A549 treated with Hydrocortisone at 1 μM for 4 hours (cell line): ENCODE results near the gene OR4C3. TPM values are rescaled to one million over a fixed set of nuclear protein-coding genes. Genes with fewer than 3 reads are reported as not detected.

Experiments used
- total RNA-seq: library from RNA; stranded (reverse); fragments of 200-300 nt; extraction: Qiagen RNA extraction; gene quantifications from 5 replicates; pipeline ENCODE4 v1.2.3, GENCODE V29; 2022

Gene OR4C3
- total RNA-seq = not detected in 5 replicates

DNA sequence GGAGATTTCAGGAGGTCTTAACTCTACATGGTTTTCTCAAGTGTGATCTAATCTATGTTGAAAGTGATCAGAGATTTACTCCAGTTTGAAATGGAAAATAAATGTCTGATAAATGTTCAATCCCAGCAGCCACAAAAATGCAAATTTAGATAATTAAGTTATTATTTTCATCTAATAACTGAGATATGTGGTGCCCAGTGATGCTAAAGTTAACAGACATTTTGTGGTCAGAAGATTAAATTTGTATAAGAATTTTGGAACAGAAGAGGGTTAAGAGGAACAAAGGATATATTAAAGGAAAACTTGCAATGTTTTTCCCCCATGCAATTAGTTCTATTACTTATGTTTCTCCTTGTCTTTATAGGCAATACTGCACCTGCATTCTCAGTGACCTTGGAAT is at the start of gene OR4C3:
Gene OR4C3, plus strand, starts transcription at position 301 of the 400 bp plus-strand sequence. CDS start 102 bp downstream, outside the sequence.

GRCh38 chr11:48305923-48306322 is 18.8 kb upstream of the OR4C3 start, which contains the start of gene OR4S1:
TSS of gene OR4S1 (plus strand) at chr11:48306223. CDS start at chr11:48306223, 0 bp downstream.

GRCh38 chr11:48366365-48366764 is 41.6 kb downstream of the OR4C3 start, which contains the start of gene OR4C5:
TSS of gene OR4C5 (minus strand) at chr11:48366465. CDS start at chr11:48366465, 0 bp downstream.

Other genes starting within 250 kb of the OR4C3 start
- not detected in 5 replicates for gene OR4B1, start 108.1 kb upstream of the OR4C3 start, total RNA-seq
- not detected in 5 replicates for gene OR4X2, start 79.8 kb upstream of the OR4C3 start, total RNA-seq
- gene OR4X1, start 61.1 kb upstream of the OR4C3 start, total RNA-seq = not detected in 5 replicates
- not detected in 5 replicates for gene OR4S1, start 18.7 kb upstream of the OR4C3 start, total RNA-seq
- gene OR4C5, start 41.5 kb downstream of the OR4C3 start, total RNA-seq = not detected in 5 replicates
- not detected in 5 replicates for gene OR4A47, start 163.9 kb downstream of the OR4C3 start, total RNA-seq